Measurements from ENCODE around the gene POLR1A.
"Not testable (repeated sequence)": the region's sequence is repeated elsewhere in the genome, so short reads cannot be mapped to it uniquely, and the experiment has no call there.

Gene POLR1A

GRCh38 chr2:85998071-85998991, 107.4 kb downstream of the POLR1A start:
- DNase-seq (ENCODE audit: low read depth) = no peak

DNA sequence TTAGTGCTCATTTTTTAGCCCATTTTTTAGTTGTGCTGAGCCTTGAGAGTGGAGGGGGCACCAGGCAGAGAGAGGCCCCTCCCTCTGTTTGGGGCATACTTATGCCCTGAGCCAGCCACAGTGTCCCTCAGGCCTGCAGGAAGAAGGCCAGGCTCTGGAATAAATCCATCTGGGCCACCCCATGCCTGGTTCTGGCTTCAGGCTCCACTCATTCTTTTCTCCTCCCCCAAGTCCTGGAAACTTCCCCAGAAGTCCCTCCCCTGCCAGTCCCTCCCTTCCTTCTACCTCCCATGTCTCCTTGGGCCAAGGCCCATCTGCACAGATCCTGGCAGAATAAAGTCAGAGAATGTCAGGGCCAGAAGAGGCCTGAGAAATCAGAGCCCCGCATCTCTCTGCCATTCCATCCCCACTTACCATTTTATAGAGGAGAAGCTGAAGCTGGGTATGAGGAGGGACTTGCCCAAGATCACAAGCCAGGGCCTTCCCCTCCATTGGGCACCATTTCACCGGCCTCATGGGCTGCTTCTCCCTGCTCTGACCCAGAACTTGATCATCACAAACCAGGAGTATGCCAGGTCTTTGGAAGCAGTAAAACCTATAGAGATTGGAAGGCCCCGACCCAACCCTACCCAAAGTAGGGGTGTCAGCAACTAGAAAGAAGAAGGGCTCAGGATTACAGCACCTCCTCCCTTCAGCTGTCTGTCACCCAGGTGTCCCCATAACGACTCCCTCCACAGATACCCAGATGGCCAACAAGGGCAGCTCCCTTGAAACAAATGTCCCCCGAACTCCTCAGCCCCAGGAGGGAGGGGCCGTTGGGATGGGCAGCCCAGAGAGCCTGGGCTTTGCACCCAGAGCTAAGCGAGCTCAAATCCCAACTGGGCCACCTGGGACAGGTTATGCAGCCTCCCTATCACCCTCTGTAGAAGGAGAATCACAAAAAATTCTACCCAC, 108.4 kb downstream of the POLR1A start:
- no peak for DNase-seq (ENCODE audit: low read depth)

DNA sequence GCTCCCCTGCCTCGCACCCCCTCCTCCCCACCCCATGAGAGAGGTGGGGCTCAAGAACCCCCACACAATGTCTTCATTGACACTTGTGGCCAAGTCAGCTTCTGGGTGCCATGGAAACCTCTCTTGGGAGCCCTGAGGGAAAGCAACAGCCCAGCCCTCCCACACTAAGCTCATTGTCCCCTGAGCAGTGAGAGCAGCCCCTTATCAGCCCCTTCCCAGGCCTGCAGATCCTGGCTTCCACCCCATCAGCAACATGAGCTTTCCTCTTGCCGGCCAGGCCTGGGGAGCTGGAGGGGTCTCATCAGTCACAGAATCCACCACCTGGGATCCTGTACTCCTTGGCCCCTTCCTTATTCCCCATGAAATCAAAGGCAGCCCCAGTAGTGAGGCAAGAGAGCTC, 109.1 kb downstream of the POLR1A start:
- DNase-seq (ENCODE audit: low read depth) = no peak

DNA sequence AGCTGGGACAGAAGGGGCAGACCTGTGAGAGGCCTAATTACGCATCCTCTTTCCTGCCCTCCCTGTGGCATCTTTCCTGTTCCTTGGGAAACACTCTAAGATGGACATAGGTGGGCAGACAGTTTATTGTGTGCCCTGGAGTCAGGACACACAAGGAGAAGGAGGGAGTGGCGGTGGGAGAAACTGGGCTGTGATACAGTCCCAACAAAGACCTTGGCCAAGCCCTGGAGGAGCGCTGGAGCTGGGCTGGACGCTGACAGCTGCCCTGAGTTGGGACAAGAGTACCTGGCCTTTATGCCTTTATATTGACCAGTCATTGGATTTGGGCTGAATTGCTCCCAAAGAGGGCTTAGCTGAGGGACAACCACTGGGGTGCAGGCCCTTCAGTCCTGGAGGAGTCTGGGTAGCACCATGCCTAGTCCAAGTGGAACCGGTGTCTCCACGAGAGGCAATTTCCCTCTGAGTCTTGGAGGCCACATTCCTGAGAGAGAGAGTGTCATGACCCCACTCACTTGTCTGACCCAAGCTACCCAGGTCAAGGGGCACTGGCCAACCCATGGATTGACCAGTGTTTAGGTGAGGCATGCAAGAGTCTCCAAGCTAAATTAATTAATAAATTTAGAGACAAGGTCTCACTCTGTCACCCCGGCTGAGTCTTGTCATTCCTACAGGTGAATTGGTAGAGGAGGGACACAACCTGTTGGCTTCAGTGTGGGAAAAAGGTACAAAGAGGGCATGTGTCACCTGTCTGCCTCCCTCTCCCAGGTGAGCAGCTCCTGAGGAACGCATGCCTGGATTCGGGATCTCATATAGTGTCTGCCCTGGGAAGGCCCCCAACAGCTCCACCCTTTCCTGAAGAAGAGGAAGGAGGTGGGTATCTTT, 109.8 kb downstream of the POLR1A start:
- no peak for DNase-seq (ENCODE audit: low read depth)

DNA sequence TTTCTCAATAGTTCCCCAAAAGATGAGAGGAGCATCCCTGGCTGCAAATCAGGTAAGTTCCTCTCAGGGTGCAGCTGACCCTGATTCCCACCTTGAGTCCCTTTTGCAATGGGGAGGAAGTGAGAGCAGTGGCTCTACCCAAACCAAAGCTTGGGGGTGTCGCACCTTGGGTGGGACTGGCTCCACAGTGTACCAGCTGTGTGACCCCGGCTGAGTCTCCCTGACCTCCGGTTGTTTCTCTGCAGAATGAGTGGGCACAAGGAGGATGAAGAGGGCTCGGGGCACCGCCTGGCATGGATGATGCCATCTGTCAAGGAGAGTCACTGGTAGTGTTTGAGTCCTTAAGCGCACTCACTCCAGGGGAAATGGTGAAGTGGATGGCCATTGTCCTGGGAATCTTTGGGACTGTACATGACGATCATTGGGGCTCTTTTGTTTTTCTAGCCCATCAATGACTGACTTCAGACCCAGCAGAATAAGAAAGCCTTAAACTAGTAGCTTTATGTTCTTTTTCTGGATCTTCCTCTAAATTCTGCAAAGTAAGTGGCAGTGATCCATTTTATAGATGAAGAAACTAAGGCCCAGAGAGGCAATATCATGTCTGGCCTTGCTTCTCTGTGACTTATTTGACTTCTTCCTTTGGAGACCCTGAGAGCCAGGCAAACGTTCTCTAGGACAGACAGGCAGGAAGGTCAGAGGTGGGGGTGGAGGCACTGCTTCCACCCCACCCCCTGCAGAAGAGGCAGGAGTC, 110.6 kb downstream of the POLR1A start:
- no peak for DNase-seq (ENCODE audit: low read depth)

DNA sequence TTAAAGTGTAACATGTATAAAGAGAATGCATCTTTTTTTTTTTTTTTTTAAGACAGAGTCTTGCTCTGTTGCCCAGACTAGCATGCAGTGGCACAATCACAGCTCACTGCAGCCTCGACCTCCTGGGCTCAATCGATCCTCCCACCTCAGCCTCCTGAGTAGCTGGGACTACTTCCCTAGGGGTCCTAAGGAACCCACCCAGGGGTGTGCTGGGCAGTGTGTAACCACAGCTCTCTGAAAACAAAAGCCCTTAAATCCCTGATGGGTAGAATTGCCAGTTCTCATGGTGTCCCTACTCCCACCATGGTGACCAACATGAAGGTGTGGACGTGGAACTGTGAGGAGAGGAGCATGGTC, 111.3 kb downstream of the POLR1A start:
- DNase-seq (ENCODE audit: low read depth) = no peak

- no peak for DNase-seq (ENCODE audit: low read depth)
Measured at GRCh38 chr2:85992611-85993010, 113.1 kb downstream of the POLR1A start.

GRCh38 chr2:85992053-85992452, 113.6 kb downstream of the POLR1A start:
- not testable (repeated sequence) for DNase-seq (ENCODE audit: low read depth)

GRCh38 chr2:85990084-85990483, 115.6 kb downstream of the POLR1A start:
- DNase-seq (ENCODE audit: low read depth) = no peak

- no peak for DNase-seq (ENCODE audit: low read depth)
Measured at GRCh38 chr2:85989288-85989865, 116.3 kb downstream of the POLR1A start.

GRCh38 chr2:85988914-85989270, 116.8 kb downstream of the POLR1A start:
- no peak for DNase-seq (ENCODE audit: low read depth)

DNA sequence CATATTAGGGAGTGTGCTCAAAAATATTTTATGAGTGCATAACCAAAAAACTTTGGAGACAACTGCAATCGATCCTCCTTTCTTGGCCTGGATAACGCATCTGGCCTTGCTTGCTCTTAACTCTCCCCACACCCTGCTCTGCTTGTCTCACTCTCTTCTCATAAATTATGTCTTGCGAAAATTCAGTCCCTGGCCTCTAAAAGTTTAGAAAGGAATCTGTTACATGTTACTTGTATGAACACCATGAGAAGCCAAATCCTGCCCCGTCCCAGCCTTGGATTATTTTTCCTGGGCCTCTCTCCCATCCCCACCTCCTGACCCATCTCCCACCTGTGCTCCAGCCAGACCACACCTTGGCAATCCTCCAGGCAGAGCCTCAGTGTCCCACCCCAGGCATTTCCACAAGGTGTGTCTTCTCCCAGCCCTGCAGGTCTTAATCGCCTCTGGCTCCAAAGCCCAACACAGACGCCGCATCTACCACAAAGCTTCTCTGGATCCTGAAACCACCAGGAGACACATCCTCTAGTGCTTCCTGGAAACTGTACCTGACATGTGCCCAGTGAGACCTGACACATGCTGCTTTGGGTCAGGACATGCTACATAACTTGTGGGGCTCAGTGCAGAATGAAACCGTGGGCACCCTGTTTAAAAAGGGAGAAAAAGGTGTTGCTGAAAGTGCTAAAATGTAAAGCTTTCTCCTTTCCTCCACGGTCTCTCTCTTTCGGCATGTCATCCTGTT, 117.3 kb downstream of the POLR1A start:
- no peak for DNase-seq (ENCODE audit: low read depth)

DNA sequence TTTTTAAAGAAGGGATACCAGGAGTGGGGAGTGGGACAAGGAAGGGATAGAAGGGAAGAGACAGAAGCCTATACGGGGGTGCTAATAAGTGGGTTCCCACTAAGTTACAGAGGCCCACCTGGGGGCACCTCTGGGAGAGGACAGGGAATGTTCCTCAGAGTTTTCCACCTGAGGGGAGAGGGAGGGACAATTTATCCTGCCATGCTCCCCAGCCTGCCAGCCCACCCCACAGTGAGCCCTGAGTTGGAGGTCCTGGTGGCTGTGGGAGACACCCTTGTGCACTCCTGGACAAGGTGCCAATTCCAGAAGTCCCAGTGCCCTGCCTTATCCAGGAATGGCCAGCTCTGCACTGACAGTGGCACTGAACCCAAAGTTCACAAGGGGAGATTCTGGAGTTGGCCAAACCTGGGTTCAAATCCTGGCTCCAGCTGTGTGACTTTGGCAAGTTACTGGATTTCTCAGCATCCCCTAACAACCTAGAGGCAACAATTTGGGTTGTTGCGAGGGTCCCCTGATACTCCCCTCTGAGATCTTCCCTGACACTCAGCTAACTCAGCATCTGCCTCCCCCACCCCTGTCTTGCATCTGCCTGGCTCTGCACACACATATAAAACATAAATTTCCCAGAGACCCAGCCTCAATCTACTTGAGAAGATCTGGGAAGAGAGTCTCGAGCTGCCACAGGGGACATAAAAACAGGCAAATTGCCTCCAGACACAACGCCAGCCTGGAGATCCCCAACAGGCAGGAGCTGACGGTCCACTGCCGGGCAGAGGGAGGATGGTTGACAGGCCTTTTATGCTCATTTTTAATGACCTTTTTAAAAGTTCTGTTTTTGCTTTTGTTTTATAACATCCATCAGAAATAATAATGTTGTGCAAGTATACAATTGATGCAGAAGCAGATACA, 118.2 kb downstream of the POLR1A start:
- no peak for DNase-seq (ENCODE audit: low read depth)

- DNase-seq (ENCODE audit: low read depth) = no peak
Measured at GRCh38 chr2:85986121-85986520, 119.6 kb downstream of the POLR1A start.

DNA sequence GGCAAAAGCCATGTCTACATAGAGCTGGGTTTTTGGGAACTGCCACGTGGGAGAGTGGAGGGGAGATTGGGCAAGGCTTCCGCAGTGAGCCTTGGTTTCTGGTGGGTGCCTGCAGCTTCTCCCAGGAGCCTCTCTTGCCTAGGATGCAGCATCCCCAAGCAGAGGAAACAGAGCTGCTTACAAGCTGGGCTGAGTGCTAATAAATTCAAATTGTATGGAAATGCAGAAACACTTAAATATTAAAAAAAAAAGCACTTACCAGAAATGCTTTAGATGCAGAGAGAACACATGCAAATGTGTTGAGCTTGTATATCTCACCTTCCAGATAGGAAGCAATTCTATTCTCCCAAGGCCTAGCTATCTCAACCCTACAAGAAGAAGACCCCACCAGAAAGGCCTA, 120.9 kb downstream of the POLR1A start:
- DNase-seq (ENCODE audit: low read depth) = no peak

DNA sequence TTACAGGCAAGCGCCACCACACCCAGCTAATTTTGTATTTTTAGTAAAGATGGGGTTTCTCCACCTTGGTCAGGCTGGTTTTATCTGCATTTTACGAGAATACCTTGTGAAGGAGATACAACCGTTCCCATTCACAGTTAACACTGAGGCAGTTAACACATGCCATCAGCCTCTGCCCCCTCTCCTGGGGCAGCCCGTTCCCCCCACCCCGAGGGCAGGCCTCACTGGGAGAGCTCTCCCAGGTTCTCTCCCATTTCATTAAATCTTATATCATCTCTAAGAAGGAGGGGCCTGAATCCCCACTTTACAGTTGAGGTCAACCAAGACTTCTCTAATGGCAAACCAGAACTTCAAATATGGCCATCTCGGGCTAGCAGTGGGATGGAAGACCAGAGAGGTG, 121.9 kb downstream of the POLR1A start:
- no peak for DNase-seq (ENCODE audit: low read depth)

GRCh38 chr2:85981579-85982247, 124.0 kb downstream of the POLR1A start:
- DNase-seq (ENCODE audit: low read depth) = no peak

All from stimulated activated CD8-positive, alpha-beta memory T cell treated with anti-CD3 and anti-CD28 coated beads, Interleukin-4, amount 100 ng/mL, for 24 hours (primary cell).